Measurements from ENCODE around the gene EFHC1.

EFHC1 gene

GRCh38 chr6:52504782-52505136 is 84.6 kb downstream of the EFHC1 start:
- DNase-seq, result no peak

- no peak for DNase-seq
Measured at GRCh38 chr6:52505726-52506409, 85.7 kb downstream of the EFHC1 start.

GRCh38 chr6:52506476-52506875 is 86.3 kb downstream of the EFHC1 start:
- no peak for DNase-seq

- no peak for DNase-seq
Measured at GRCh38 chr6:52507557-52508260, 87.6 kb downstream of the EFHC1 start.

GRCh38 chr6:52508261-52508739 is 88.2 kb downstream of the EFHC1 start:
- DNase-seq, result no peak

- no peak for DNase-seq
Measured at GRCh38 chr6:52509281-52510212, 89.4 kb downstream of the EFHC1 start.

- DNase-seq, result no peak
Measured at GRCh38 chr6:52510213-52510562, 90.0 kb downstream of the EFHC1 start.

GRCh38 chr6:52511163-52511562 is 91.0 kb downstream of the EFHC1 start:
- no peak for DNase-seq

- DNase-seq, result no peak
Measured at GRCh38 chr6:52511572-52512151, 91.5 kb downstream of the EFHC1 start.

GRCh38 chr6:52512199-52512598 is 92.1 kb downstream of the EFHC1 start:
- DNase-seq, result no peak

- no peak for DNase-seq
Measured at GRCh38 chr6:52513464-52513863, 93.3 kb downstream of the EFHC1 start.

- DNase-seq, result no peak
Measured at GRCh38 chr6:52513896-52514295, 93.8 kb downstream of the EFHC1 start.

GRCh38 chr6:52514514-52514913 is 94.4 kb downstream of the EFHC1 start:
- DNase-seq, result no peak

- DNase-seq, result no peak
Measured at GRCh38 chr6:52515219-52515960, 95.2 kb downstream of the EFHC1 start.

GRCh38 chr6:52516269-52516668 is 96.1 kb downstream of the EFHC1 start:
- no peak for DNase-seq

GRCh38 chr6:52516943-52517342 is 96.8 kb downstream of the EFHC1 start:
- no peak for DNase-seq

GRCh38 chr6:52517502-52518278 is 97.5 kb downstream of the EFHC1 start:
- no peak for DNase-seq

GRCh38 chr6:52518279-52518945 is 98.3 kb downstream of the EFHC1 start:
- DNase-seq, result no peak

- DNase-seq, result no peak
Measured at GRCh38 chr6:52519618-52520017, 99.5 kb downstream of the EFHC1 start.

GRCh38 chr6:52522151-52522626 is 102.0 kb downstream of the EFHC1 start:
- DNase-seq, result no peak

GRCh38 chr6:52522655-52523054 is 102.5 kb downstream of the EFHC1 start:
- DNase-seq, result no peak

Measured in activated CD4-positive, alpha-beta T cell treated with anti-CD3 and anti-CD28 coated beads, Interleukin-2, amount 50 U/mL, for 1 hour (primary cell).